Stomach (tissue), 9 donors: ENCODE data around the gene CRISPLD2. TPM values are rescaled to one million over a fixed set of nuclear protein-coding genes. Genes with fewer than 3 reads are reported as not detected.

Experiments
- DNase-seq, 2 donors: peaks; one replicate each; pipeline versions ENCODE4 v3.0.0 to v3.0.0-alpha.2; 2013 to 2019
- H3K27ac ChIP-seq, 5 donors: fragments of 200-600 bp in 4 of 5; sonication (generic) in 4 of 5; one replicate each; pipeline ENCODE4 v1.5.1; 2013 to 2019; ENCODE audit warnings: mild to moderate bottlenecking in 1 of 5, moderate library complexity in 1 of 5
- H3K27me3 ChIP-seq, 3 donors: fragments of 200-600 bp; sonication (generic); one replicate each; pipeline ENCODE4 v1.5.1; 2017 to 2019; ENCODE audit warnings: mixed run types in 1 of 3
- H3K36me3 ChIP-seq, 4 donors: fragments of 200-600 bp; sonication (generic); 1 replicate in 3 of 4; 2 replicates in 1 of 4; pipeline ENCODE4 v1.5.1; 2016 to 2019
- H3K4me1 ChIP-seq, 4 donors: fragments of 200-600 bp; sonication (generic); one replicate each; pipeline ENCODE4 v1.5.1; 2016 to 2019
- H3K4me3 ChIP-seq, 4 donors: fragments of 200-600 bp; sonication (generic) in 3 of 4; one replicate each; pipeline ENCODE4 v1.5.1; 2016 to 2019; ENCODE audit warnings: mild to moderate bottlenecking in 1 of 4
- H3K9me3 ChIP-seq, 4 donors: fragments of 200-600 bp; sonication (generic); one replicate each; pipeline ENCODE4 v1.5.1; 2016 to 2019
- CTCF ChIP-seq, 7 experiments: fragments of 450-650 bp in 4 of 7; fragments of 200-600 bp in 3 of 7; sonication (generic) in 3 of 7; IDR thresholded peaks; one replicate each; pipeline ENCODE4 v1.5.1; 2016 to 2019; ENCODE audit warnings: antibody characterized with exemption in 7 of 7, control low read depth in 2 of 7, mild to moderate bottlenecking in 1 of 7
- EP300 ChIP-seq: sonication (generic); formaldehyde crosslinking; IDR thresholded peaks from one replicate; pipeline ENCODE4 v1.6.1; 2017; ENCODE audit warnings: antibody characterized with exemption
- POLR2A ChIP-seq, 4 donors: fragments of 450-650 bp; IDR thresholded peaks; one replicate each; pipeline ENCODE4 v1.6.1; 2016; ENCODE audit warnings: antibody characterized with exemption in 4 of 4, control low read depth in 2 of 4, mild to moderate bottlenecking in 1 of 4, moderate library complexity in 1 of 4
- POLR2AphosphoS5 ChIP-seq, 3 donors: sonication (generic); formaldehyde crosslinking; IDR thresholded peaks; one replicate each; pipeline ENCODE4 v1.6.1; 2016; ENCODE audit warnings: antibody characterized with exemption in 3 of 3
- WGBS, 5 donors: extraction: QIAGEN DNeasy Blood & Tissue Kit in 3 of 5; methylation state at CpG; one replicate each; pipeline versions ENCODE4 v1.1.5 to v1.1.7; 2013 to 2018; 5-methylcytosine and 5-hydroxymethylcytosine counted together
- intact Hi-C: fragments of 100-400 bp; cut with DNase I; formaldehyde crosslinking; loops from one replicate; pipeline ENCODE4 v1.15.1; 2023; ENCODE audit warnings: low total_unique reads
- polyA plus RNA-seq, 3 donors: library from polyadenylated mRNA; stranded (reverse); fragments of 200-250 nt; gene quantifications; one replicate each; pipeline ENCODE4 v1.2.3, GENCODE V29; 2013
- total RNA-seq, 5 donors: library from RNA; depleted of rRNA; stranded (reverse); fragments of >200 nt; gene quantifications; one replicate each; pipeline versions ENCODE4 v1.1.0 to v1.2.3, GENCODE V29; 2014 to 2016
- donor health status: healthy with polysubstance abuse.
- donor health status: Bipolar disorder and iron deficiency.
- donor health status: healthy.

Gene CRISPLD2
- total and polyA plus RNA-seq, 8 donors: 18.3 to 242 (median 95.8) TPM

DNA sequence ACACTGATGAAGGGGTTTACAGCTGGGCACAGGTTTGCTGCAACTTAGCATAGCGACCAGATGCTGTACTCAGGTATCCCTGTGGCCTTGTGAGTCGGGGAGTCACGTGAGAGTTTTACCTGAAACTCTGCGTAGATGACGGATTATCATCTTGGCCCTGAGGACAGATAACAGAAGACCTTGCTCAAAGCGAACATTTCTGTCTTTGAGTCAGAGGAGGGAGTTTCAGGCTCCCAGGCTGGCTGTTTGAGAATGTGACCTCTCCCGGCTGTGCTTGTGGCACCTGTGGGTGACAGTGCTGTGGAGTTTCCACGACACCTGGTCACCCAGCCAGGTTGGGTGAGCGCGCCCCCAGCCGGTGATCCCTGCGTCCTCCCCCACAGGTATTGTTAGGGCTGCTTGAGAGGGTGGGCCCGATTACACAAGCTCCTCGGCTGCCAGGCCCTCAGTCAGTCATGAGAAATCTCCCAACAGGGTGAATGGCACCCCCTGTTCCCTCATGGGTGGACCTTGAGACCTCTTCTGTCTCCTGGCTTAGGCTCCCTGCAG is 44.4 kb upstream of the CRISPLD2 start:
- no peak for DNase-seq
- WGBS, 5 donors: 85 to 90% (median 87%) methylated on average over 12 to 14 of the region's 14 CpGs
- Histone ChIP-seq H3K4me3 (peak overlapping the region in 2 of 4 donors; percentile 18 to 25), H3K9me3 (no peaks in the 10 kb centered on the region), H3K27ac (peak overlapping the region in 4 of 5 donors; percentile 9 to 62 (median 56)), H3K36me3 (peaks cover 43 to 100% (median 97%) of the 10 kb centered on the region in 4 donors), H3K27me3 (no peaks in the 10 kb centered on the region), H3K4me1 (no peaks in the 10 kb centered on the region)
- intact Hi-C loops: no loop called here
- TF ChIP-seq CTCF (IDR thresholded peaks at IDR 0.05): no peak
- no peak for TF ChIP-seq EP300
- TF ChIP-seq POLR2AphosphoS5 (IDR thresholded peaks at IDR 0.05): no peak
- TF ChIP-seq POLR2A (IDR thresholded peaks at IDR 0.05): no peak

GRCh38 chr16:84777435-84777834 is 42.4 kb upstream of the CRISPLD2 start:
- Histone ChIP-seq H3K4me1 (no peaks in the 10 kb centered on the region), H3K4me3 (peak overlapping the region in 1 of 4 donors; percentile 16), H3K27me3 (no peaks in the 10 kb centered on the region), H3K36me3 (peaks cover 43 to 85% (median 79%) of the 10 kb centered on the region in 4 donors), H3K9me3 (no peaks in the 10 kb centered on the region), H3K27ac (no peak overlapping the region)
- TF ChIP-seq POLR2AphosphoS5 (IDR thresholded peaks at IDR 0.05): no peak
- TF ChIP-seq EP300: no peak
- TF ChIP-seq CTCF (IDR thresholded peaks at IDR 0.05): no peak
- TF ChIP-seq POLR2A (IDR thresholded peaks at IDR 0.05): no peak
- intact Hi-C loops: no loop called here
- no peak for DNase-seq
- 92 to 100% (median 93%) methylated on average over 2 to 5 of the region's 5 CpGs for WGBS, 5 donors

GRCh38 chr16:84778720-84779119 is 41.1 kb upstream of the CRISPLD2 start:
- no peak for DNase-seq
- H3K4me3 ChIP-seq: no peak overlapping the region
- H3K27ac ChIP-seq: no peak overlapping the region
- TF ChIP-seq EP300 (no peak), POLR2AphosphoS5 (IDR thresholded peaks at IDR 0.05) (no peak), CTCF (IDR thresholded peaks at IDR 0.05) (no peak), POLR2A (IDR thresholded peaks at IDR 0.05) (no peak)
- intact Hi-C loops: no loop called here
- WGBS, 5 donors: 95 to 98% (median 98%) methylated on average over 18 of the region's 18 CpGs
- H3K9me3 ChIP-seq: no peaks in the 10 kb centered on the region
- no peaks in the 10 kb centered on the region for H3K4me1 ChIP-seq
- peaks cover 32 to 73% (median 66%) of the 10 kb centered on the region in 4 donors for H3K36me3 ChIP-seq
- no peaks in the 10 kb centered on the region for H3K27me3 ChIP-seq

DNA sequence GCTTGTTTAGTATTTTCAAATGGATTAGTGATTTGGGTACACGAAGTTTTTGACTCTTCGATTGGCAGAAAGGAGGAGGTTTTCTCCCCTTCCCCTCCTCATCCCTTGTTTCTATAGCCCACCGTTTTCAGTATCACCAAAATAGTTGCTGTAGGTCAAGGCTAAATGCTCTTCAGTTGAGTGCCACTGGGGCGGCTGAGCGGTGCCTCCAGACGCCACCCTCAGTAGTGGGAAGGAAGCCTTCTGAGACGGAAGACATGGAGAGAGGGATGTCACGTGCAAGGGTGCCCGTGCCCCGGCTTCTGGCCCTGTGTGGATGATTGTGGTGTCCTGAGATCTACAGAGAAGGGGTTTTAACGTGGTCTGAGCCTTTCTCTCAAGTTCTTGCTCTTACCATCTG is 39.7 kb upstream of the CRISPLD2 start:
- H3K4me3 ChIP-seq: no peak overlapping the region
- WGBS, 5 donors: 93 to 96% (median 95%) methylated on average over 11 of the region's 11 CpGs
- H3K4me1 ChIP-seq: peaks cover 0 to 1% (median under 1%) of the 10 kb centered on the region in 4 donors
- H3K9me3 ChIP-seq: no peaks in the 10 kb centered on the region
- H3K27ac ChIP-seq: no peak overlapping the region
- intact Hi-C loops: no loop called here
- DNase-seq: no peak
- H3K36me3 ChIP-seq: peaks cover 32 to 59% (median 52%) of the 10 kb centered on the region in 4 donors
- TF ChIP-seq EP300 (no peak), CTCF (IDR thresholded peaks at IDR 0.05) (no peak), POLR2AphosphoS5 (IDR thresholded peaks at IDR 0.05) (no peak), POLR2A (IDR thresholded peaks at IDR 0.05) (no peak)
- H3K27me3 ChIP-seq: no peaks in the 10 kb centered on the region
